ENCODE measurements around the gene KCTD15.

DNA sequence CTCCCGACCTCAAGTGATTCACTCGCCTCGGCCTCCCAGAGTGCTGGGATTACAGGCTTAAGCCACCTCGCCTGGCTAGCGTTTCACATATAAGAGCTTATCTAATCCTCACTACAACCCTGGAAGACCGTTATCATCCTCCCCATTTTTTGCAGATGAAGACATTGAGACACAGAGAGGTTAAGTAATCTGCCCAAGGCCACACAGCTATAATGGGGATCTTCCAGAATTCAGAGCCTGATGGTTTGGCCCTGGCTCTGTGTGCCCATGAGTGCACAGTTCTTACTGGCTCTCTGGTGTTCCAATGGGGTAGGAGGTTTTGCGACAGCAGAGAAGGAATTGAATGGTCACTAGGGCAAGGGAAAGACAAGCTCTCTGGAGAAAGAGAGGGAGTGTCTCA lies 16.8 kb upstream of the KCTD15 start:
- TF ChIP-seq, protein P1, sequence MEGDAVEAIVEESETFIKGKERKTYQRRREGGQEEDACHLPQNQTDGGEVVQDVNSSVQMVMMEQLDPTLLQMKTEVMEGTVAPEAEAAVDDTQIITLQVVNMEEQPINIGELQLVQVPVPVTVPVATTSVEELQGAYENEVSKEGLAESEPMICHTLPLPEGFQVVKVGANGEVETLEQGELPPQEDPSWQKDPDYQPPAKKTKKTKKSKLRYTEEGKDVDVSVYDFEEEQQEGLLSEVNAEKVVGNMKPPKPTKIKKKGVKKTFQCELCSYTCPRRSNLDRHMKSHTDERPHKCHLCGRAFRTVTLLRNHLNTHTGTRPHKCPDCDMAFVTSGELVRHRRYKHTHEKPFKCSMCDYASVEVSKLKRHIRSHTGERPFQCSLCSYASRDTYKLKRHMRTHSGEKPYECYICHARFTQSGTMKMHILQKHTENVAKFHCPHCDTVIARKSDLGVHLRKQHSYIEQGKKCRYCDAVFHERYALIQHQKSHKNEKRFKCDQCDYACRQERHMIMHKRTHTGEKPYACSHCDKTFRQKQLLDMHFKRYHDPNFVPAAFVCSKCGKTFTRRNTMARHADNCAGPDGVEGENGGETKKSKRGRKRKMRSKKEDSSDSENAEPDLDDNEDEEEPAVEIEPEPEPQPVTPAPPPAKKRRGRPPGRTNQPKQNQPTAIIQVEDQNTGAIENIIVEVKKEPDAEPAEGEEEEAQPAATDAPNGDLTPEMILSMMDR (IDR thresholded peaks at IDR 0.05), result no peak
- TF ChIP-seq POLR2A (IDR thresholded peaks at IDR 0.05), result no peak
- no peak for TF ChIP-seq EP300 (IDR thresholded peaks at IDR 0.05)
- TF ChIP-seq POLR2AphosphoS5 (IDR thresholded peaks at IDR 0.05), result no peak

Measured in upper lobe of left lung (tissue), 4 donors.